ENCODE results near the gene PORCN. TPM values are rescaled to one million over a fixed set of nuclear protein-coding genes. Genes with fewer than 3 reads are reported as not detected.

PORCN gene
- total and polyA plus RNA-seq, 9 of the 15 experiments (the other 6 are each of a cell fraction or from before 2014, with no cell fraction given), result 0.34 to 5.1 (median 2.8) TPM

GRCh38 chrX:48480142-48480541 is 28.6 kb upstream of the PORCN start:
- no peaks in the 10 kb centered on the region for H3K27me3 ChIP-seq (ENCODE audit: control insufficient read depth in 2 of 2, insufficient read depth in 2 of 2, low read length in 2 of 2)
- H3K79me2 ChIP-seq (ENCODE audit: control insufficient read depth, insufficient read depth, low read length), result peaks cover 42% of the 10 kb centered on the region
- peaks cover 71% of the 10 kb centered on the region; the same call in 2 of the 3 replicates for H3K36me3 ChIP-seq (ENCODE audit: control insufficient read depth, insufficient read depth, low read length)
- no peak overlapping the region for H3K9ac ChIP-seq (ENCODE audit: insufficient read depth in 1 of 2, low read depth in 2 of 2, low read length in 2 of 2)
- no peak for ATAC-seq
- no peak overlapping the region for H3K4me2 ChIP-seq (ENCODE audit: insufficient read depth, low read length)
- BruUV-seq (replicated peaks), result no TSS peak
- no peaks in the 10 kb centered on the region for H3K9me3 ChIP-seq (replicated peaks; ENCODE audit: control insufficient read depth, insufficient read depth, low read depth, low read length)
- in situ Hi-C loops (cut with MboI) (loop anchor here (25.0 kb wide), 1 partner anchor 618 kb away; no protein-coding TSS in a partner anchor), intact Hi-C loops (cut with micrococcal nuclease) (no loop called here)
- ChIA-PET POLR2A (interaction anchor here (0.9 kb wide), 1 partner anchor 11 kb away, joined by 3 read pairs; no protein-coding TSS in a partner anchor), CTCF (ENCODE audit: low intra/inter-chr PET ratio) (no interaction called here)
- DNase-seq (ENCODE audit: extremely low read depth in 1 of 4, low spot score in 3 of 4), result no peak
- no peak overlapping the region for H3K4me3 ChIP-seq
- 90% methylated on average over 3 of the region's 3 CpGs for WGBS (ENCODE audit: insufficient coverage, low coverage, missing lambda C conversion rate)
- TF ChIP-seq TRIM24 (IDR thresholded peaks at IDR 0.05) (no peak), NCOA1 (IDR thresholded peaks at IDR 0.05; ENCODE audit: low read depth) (no peak), NFYB (IDR thresholded peaks at IDR 0.05; ENCODE audit: extremely low read depth, insufficient read length) (no peak), RBM25 (IDR thresholded peaks at IDR 0.05; ENCODE audit: low read depth, low read length, severe bottlenecking) (peak; percentile 35), DIDO1 (tag; IDR thresholded peaks at IDR 0.05; ENCODE audit: low read depth) (no peak)
- TF ChIP-seq, protein P1, sequence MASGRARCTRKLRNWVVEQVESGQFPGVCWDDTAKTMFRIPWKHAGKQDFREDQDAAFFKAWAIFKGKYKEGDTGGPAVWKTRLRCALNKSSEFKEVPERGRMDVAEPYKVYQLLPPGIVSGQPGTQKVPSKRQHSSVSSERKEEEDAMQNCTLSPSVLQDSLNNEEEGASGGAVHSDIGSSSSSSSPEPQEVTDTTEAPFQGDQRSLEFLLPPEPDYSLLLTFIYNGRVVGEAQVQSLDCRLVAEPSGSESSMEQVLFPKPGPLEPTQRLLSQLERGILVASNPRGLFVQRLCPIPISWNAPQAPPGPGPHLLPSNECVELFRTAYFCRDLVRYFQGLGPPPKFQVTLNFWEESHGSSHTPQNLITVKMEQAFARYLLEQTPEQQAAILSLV (tag; IDR thresholded peaks at IDR 0.05), result no peak
- TF ChIP-seq, protein P2, sequence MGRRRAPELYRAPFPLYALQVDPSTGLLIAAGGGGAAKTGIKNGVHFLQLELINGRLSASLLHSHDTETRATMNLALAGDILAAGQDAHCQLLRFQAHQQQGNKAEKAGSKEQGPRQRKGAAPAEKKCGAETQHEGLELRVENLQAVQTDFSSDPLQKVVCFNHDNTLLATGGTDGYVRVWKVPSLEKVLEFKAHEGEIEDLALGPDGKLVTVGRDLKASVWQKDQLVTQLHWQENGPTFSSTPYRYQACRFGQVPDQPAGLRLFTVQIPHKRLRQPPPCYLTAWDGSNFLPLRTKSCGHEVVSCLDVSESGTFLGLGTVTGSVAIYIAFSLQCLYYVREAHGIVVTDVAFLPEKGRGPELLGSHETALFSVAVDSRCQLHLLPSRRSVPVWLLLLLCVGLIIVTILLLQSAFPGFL (CRISPR knock-in tag; IDR thresholded peaks at IDR 0.05), result no peak
- no peak overlapping the region for H2AFZ ChIP-seq (ENCODE audit: low read depth, low read length)
- FAIRE-seq, result no peak
- H3K4me1 ChIP-seq (replicated peaks in 1 of 2; ENCODE audit: control insufficient read depth in 2 of 2, insufficient read depth in 2 of 2, low read length in 2 of 2), result peaks cover 3 to 6% of the 10 kb centered on the region in 2 experiments; a peak in 4 of 5 replicates
- H3K9me1 ChIP-seq (ENCODE audit: control insufficient read depth, insufficient read depth, low read length), result peaks cover 4% of the 10 kb centered on the region
- no peak overlapping the region for H3K27ac ChIP-seq (ENCODE audit: extremely low read depth, low read depth, low read length)
- no peaks in the 10 kb centered on the region for H4K20me1 ChIP-seq (replicated peaks; ENCODE audit: control insufficient read depth, insufficient read depth, low read length)
